Nephron progenitor cell (in vitro differentiated cells): ENCODE measurements around the gene TSR1.

Experiments
- DNase-seq: peaks from one replicate; pipeline ENCODE4 v3.0.0; 2021
- H3K27ac Mint-ChIP-seq: 2 replicates; pipeline ENCODE4 v1.8.0; 2021; ENCODE audit warnings: mild to moderate bottlenecking, moderate library complexity, mixed read lengths
- H3K27me3 Mint-ChIP-seq: 2 replicates; pipeline ENCODE4 v1.8.0; 2021; ENCODE audit warnings: mild to moderate bottlenecking, low read depth, mixed read lengths; ENCODE audit not compliant: poor library complexity
- H3K36me3 Mint-ChIP-seq: 2 replicates; pipeline ENCODE4 v1.8.0; 2021; ENCODE audit warnings: low read depth, mixed read lengths
- H3K4me1 Mint-ChIP-seq: 2 replicates; pipeline ENCODE4 v1.8.0; 2021; ENCODE audit warnings: mixed read lengths
- H3K4me3 Mint-ChIP-seq: 2 replicates; pipeline ENCODE4 v1.8.0; 2021; ENCODE audit warnings: mild to moderate bottlenecking, moderate library complexity, mixed read lengths
- H3K9me3 Mint-ChIP-seq: 2 replicates; pipeline ENCODE4 v1.8.0; 2021; ENCODE audit warnings: mild to moderate bottlenecking, moderate library complexity, mixed read lengths
- CTCF ChIP-seq: fragments of 200-600 bp; sonication (generic); IDR thresholded peaks from 2 replicates; pipeline ENCODE4 v1.5.0; 2021; ENCODE audit warnings: antibody characterized with exemption

Gene TSR1

GRCh38 chr17:2365132-2365531 is 28.9 kb upstream of the TSR1 start:
- H3K4me1 Mint-ChIP-seq = peaks cover 21% of the 10 kb centered on the region
- no peak overlapping the region for H3K4me3 Mint-ChIP-seq
- no peak for TF ChIP-seq CTCF
- peaks cover 11% of the 10 kb centered on the region for H3K36me3 Mint-ChIP-seq
- H3K9me3 Mint-ChIP-seq = no peaks in the 10 kb centered on the region
- peaks cover 1% of the 10 kb centered on the region for H3K27me3 Mint-ChIP-seq
- DNase-seq = no peak
- no peak overlapping the region for H3K27ac Mint-ChIP-seq

GRCh38 chr17:2364763-2365116 is 28.5 kb upstream of the TSR1 start:
- no peaks in the 10 kb centered on the region for H3K9me3 Mint-ChIP-seq
- H3K27ac Mint-ChIP-seq = no peak overlapping the region
- H3K4me3 Mint-ChIP-seq = no peak overlapping the region
- H3K27me3 Mint-ChIP-seq = no peaks in the 10 kb centered on the region
- DNase-seq = no peak
- peaks cover 11% of the 10 kb centered on the region for H3K36me3 Mint-ChIP-seq
- TF ChIP-seq CTCF = no peak
- H3K4me1 Mint-ChIP-seq = peaks cover 17% of the 10 kb centered on the region

GRCh38 chr17:2363851-2364762 is 27.9 kb upstream of the TSR1 start:
- Mint-ChIP-seq H3K4me1 (peaks cover 19% of the 10 kb centered on the region), H3K27me3 (no peaks in the 10 kb centered on the region), H3K4me3 (no peak overlapping the region), H3K9me3 (no peaks in the 10 kb centered on the region), H3K27ac (no peak overlapping the region), H3K36me3 (peaks cover 11% of the 10 kb centered on the region)
- DNase-seq = no peak
- no peak for TF ChIP-seq CTCF

- no peak for DNase-seq
- Mint-ChIP-seq H3K9me3 (no peaks in the 10 kb centered on the region), H3K27ac (no peak overlapping the region), H3K4me3 (no peak overlapping the region), H3K36me3 (peaks cover 11% of the 10 kb centered on the region), H3K27me3 (no peaks in the 10 kb centered on the region), H3K4me1 (peaks cover 20% of the 10 kb centered on the region)
- TF ChIP-seq CTCF = no peak
These were observed 27.1 kb upstream of the TSR1 start for GRCh38 chr17:2363318-2363717.

- no peak overlapping the region for H3K27ac Mint-ChIP-seq
- H3K27me3 Mint-ChIP-seq = no peaks in the 10 kb centered on the region
- H3K4me3 Mint-ChIP-seq = no peak overlapping the region
- no peak for TF ChIP-seq CTCF
- no peaks in the 10 kb centered on the region for H3K9me3 Mint-ChIP-seq
- DNase-seq = no peak
- peaks cover 11% of the 10 kb centered on the region for H3K36me3 Mint-ChIP-seq
- peaks cover 20% of the 10 kb centered on the region for H3K4me1 Mint-ChIP-seq
These were observed 26.6 kb upstream of the TSR1 start for GRCh38 chr17:2362881-2363280.

- TF ChIP-seq CTCF = no peak
- Mint-ChIP-seq H3K27ac (no peak overlapping the region), H3K4me1 (peaks cover 20% of the 10 kb centered on the region), H3K36me3 (peaks cover 11% of the 10 kb centered on the region), H3K4me3 (no peak overlapping the region), H3K9me3 (no peaks in the 10 kb centered on the region), H3K27me3 (no peaks in the 10 kb centered on the region)
- DNase-seq = no peak
These were observed 26.2 kb upstream of the TSR1 start for GRCh38 chr17:2362416-2362815.
